ENCODE data around the gene ZNF621. TPM values are rescaled to one million over a fixed set of nuclear protein-coding genes. Genes with fewer than 3 reads are reported as not detected.
"Not testable (repeated sequence)": the region's sequence is repeated elsewhere in the genome, so short reads cannot be mapped to it uniquely, and the experiment has no call there.

The ZNF621 gene
- total RNA-seq, 1 donor from 2014 or later = 29.5 TPM

DNA sequence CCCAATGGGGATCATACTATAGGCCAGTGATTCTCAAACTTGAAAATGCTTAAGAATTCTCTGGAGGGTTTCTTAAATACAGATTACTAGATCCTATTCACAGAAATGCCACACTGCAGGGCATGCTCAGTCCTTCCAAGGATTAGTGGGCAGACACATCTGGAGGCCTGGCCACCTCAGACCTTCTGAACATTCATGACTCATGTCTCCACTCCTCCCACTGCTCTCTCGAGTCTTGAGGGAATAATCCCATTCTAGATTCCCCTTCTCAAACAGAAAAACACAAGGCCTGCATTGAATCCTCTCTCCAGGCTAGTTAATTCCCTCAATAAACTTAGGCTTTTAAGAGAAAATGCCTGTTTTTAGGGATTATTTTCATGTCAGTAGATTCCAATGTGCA is 22.1 kb downstream of the ZNF621 start:
- Mint-ChIP-seq H3K4me3 (no peak overlapping the region), H3K9me3 (peaks cover 5% of the 10 kb centered on the region), H3K27ac (ENCODE audit: unreplicated experiment) (no peak overlapping the region), H3K36me3 (ENCODE audit: low read depth) (peaks cover 18% of the 10 kb centered on the region), H3K4me1 (peaks cover 15% of the 10 kb centered on the region), H3K27me3 (ENCODE audit: low read depth) (no peaks in the 10 kb centered on the region)
- no peak for DNase-seq (ENCODE audit: low read depth, low spot score)
- no peak for TF ChIP-seq CTCF (conservative IDR thresholded peaks at IDR 0.05)

DNA sequence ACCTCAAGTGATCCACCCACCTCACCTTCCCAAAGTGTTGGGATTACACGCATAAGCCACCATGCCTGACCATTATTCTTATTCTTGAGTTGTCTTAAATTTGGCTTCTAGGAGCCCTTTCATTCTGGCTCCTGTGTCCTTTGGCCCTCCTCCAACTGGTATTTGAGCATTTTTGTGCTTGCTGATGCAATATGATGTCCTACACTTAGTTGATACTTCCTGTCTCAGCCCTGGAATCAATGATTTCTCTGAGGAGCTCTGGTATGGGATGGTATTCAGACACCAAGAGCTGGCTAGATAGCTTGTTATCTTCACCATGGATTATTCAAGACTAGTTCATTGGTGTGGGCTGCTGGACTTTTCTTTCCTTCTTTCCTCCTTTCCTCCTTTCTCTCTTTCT is 25.4 kb downstream of the ZNF621 start:
- Mint-ChIP-seq H3K4me1 (peaks cover 15% of the 10 kb centered on the region), H3K27me3 (ENCODE audit: low read depth) (no peaks in the 10 kb centered on the region)

GRCh38 chr3:40557575-40558161 is 32.9 kb downstream of the ZNF621 start:
- no peak for TF ChIP-seq CTCF (conservative IDR thresholded peaks at IDR 0.05)
- H3K36me3 Mint-ChIP-seq (ENCODE audit: low read depth) = peaks cover 16% of the 10 kb centered on the region
- H3K9me3 Mint-ChIP-seq = peaks cover 18% of the 10 kb centered on the region
- no peak for DNase-seq (ENCODE audit: low read depth, low spot score)
- no peak overlapping the region for H3K4me3 Mint-ChIP-seq
- H3K27ac Mint-ChIP-seq (ENCODE audit: unreplicated experiment) = no peak overlapping the region
- H3K4me1 Mint-ChIP-seq = no peaks in the 10 kb centered on the region
- no peaks in the 10 kb centered on the region for H3K27me3 Mint-ChIP-seq (ENCODE audit: low read depth)

More for the DNA sequence above, 25.4 kb downstream of the ZNF621 start:
- Mint-ChIP-seq H3K4me3 (no peak overlapping the region), H3K36me3 (ENCODE audit: low read depth) (peaks cover 21% of the 10 kb centered on the region), H3K9me3 (peaks cover 9% of the 10 kb centered on the region), H3K27ac (ENCODE audit: unreplicated experiment) (no peak overlapping the region)
- DNase-seq (ENCODE audit: low read depth, low spot score) = no peak
- TF ChIP-seq CTCF (conservative IDR thresholded peaks at IDR 0.05) = no peak

- H3K27me3 Mint-ChIP-seq (ENCODE audit: low read depth); H3K4me1 Mint-ChIP-seq; H3K27ac Mint-ChIP-seq (ENCODE audit: unreplicated experiment); DNase-seq (ENCODE audit: low read depth, low spot score); H3K4me3 Mint-ChIP-seq: not testable (repeated sequence)
- peaks cover 16% of the 10 kb centered on the region for H3K36me3 Mint-ChIP-seq (ENCODE audit: low read depth)
- H3K9me3 Mint-ChIP-seq = peaks cover 16% of the 10 kb centered on the region
Observed at GRCh38 chr3:40562482-40562881, 37.7 kb downstream of the ZNF621 start.

GRCh38 chr3:40565629-40566028 is 40.9 kb downstream of the ZNF621 start:
- not testable (repeated sequence) for H3K27ac Mint-ChIP-seq (ENCODE audit: unreplicated experiment); DNase-seq (ENCODE audit: low read depth, low spot score); H3K27me3 Mint-ChIP-seq (ENCODE audit: low read depth); H3K4me1 Mint-ChIP-seq; H3K4me3 Mint-ChIP-seq
- Mint-ChIP-seq H3K9me3 (peaks cover 16% of the 10 kb centered on the region), H3K36me3 (ENCODE audit: low read depth) (peaks cover 16% of the 10 kb centered on the region)

GRCh38 chr3:40566694-40567093 is 41.9 kb downstream of the ZNF621 start:
- no peak for TF ChIP-seq CTCF (conservative IDR thresholded peaks at IDR 0.05)
- DNase-seq (ENCODE audit: low read depth, low spot score) = no peak
- Mint-ChIP-seq H3K9me3 (peaks cover 7% of the 10 kb centered on the region), H3K27me3 (ENCODE audit: low read depth) (no peaks in the 10 kb centered on the region), H3K4me3 (no peak overlapping the region), H3K36me3 (ENCODE audit: low read depth) (peaks cover 9% of the 10 kb centered on the region), H3K4me1 (no peaks in the 10 kb centered on the region), H3K27ac (ENCODE audit: unreplicated experiment) (no peak overlapping the region)

Data from neural crest cell (in vitro differentiated cells).